WTC11 (cell line): ENCODE measurements around the gene GAL. TPM values are rescaled to one million over a fixed set of nuclear protein-coding genes. Genes with fewer than 3 reads are reported as not detected.

Experiments used
- ATAC-seq: fragments of 200-7000 bp; cut with Tn5 transposase; 2 replicates; pipeline ENCODE4 v1.10.0; 2021; ENCODE audit warnings: mild to moderate bottlenecking, moderate library complexity
- CTCF ChIA-PET: fragments of 300-600 bp; sonication (Branson Sonifier 250); formaldehyde crosslinking; loops from one replicate; lab custom pipeline; 2021; ENCODE audit warnings: antibody characterized with exemption; lab: Charles Lee
- POLR2A ChIA-PET: fragments of 350-600 bp; sonication (Branson Sonifier 250); formaldehyde crosslinking; loops from one replicate; lab custom pipeline; 2021; ENCODE audit warnings: antibody characterized with exemption; lab: Charles Lee
- DNase-seq: peaks from one replicate; pipeline ENCODE4 v3.0.0; 2021; ENCODE audit warnings: low spot score
- H3K27ac Mint-ChIP-seq: 2 replicates; pipeline ENCODE4 v1.8.0; 2021; ENCODE audit warnings: mixed read lengths
- H3K27me3 Mint-ChIP-seq: 2 replicates; pipeline ENCODE4 v1.8.0; 2021; ENCODE audit warnings: low read depth, mild to moderate bottlenecking, moderate library complexity, mixed read lengths
- H3K36me3 Mint-ChIP-seq: 2 replicates; pipeline ENCODE4 v1.8.0; 2021; ENCODE audit warnings: mixed read lengths
- H3K4me1 Mint-ChIP-seq: 2 replicates; pipeline ENCODE4 v1.8.0; 2022; ENCODE audit warnings: mixed read lengths
- H3K4me3 Mint-ChIP-seq: 2 replicates; pipeline ENCODE4 v1.8.0; 2021; ENCODE audit warnings: mild to moderate bottlenecking, moderate library complexity, mixed read lengths
- H3K9me3 Mint-ChIP-seq: 2 replicates; pipeline ENCODE4 v1.8.0; 2021; ENCODE audit warnings: mixed read lengths
- AFF4 ChIP-seq: sonication (generic); formaldehyde crosslinking; IDR thresholded peaks from 2 replicates; pipeline ENCODE4 v1.8.1; 2023; ENCODE audit warnings: mild to moderate bottlenecking, missing genetic modification reagents, borderline replicate concordance
- ATF1 ChIP-seq: sonication (generic); formaldehyde crosslinking; IDR thresholded peaks from 2 replicates; pipeline ENCODE4 v1.8.1; 2023; ENCODE audit warnings: mild to moderate bottlenecking, moderate library complexity, missing genetic modification reagents
- CREB1 ChIP-seq: sonication (generic); formaldehyde crosslinking; IDR thresholded peaks from 2 replicates; pipeline ENCODE4 v1.8.0; 2023; ENCODE audit warnings: mild to moderate bottlenecking, missing genetic modification reagents
- CREM ChIP-seq: sonication (generic); formaldehyde crosslinking; IDR thresholded peaks from 2 replicates; pipeline ENCODE4 v1.8.1; 2022; ENCODE audit warnings: mild to moderate bottlenecking, missing genetic modification reagents, moderate library complexity
- E2F1 ChIP-seq: sonication (generic); formaldehyde crosslinking; IDR thresholded peaks from 2 replicates; pipeline ENCODE4 v1.8.0; 2022; ENCODE audit warnings: mild to moderate bottlenecking, missing genetic modification reagents
- ESRRA ChIP-seq: sonication (generic); formaldehyde crosslinking; IDR thresholded peaks from 2 replicates; pipeline ENCODE4 v1.8.1; 2022; ENCODE audit warnings: mild to moderate bottlenecking, missing genetic modification reagents, borderline replicate concordance
- FOXJ3 ChIP-seq: sonication (generic); formaldehyde crosslinking; IDR thresholded peaks from 2 replicates; pipeline ENCODE4 v1.9.0; 2021; ENCODE audit warnings: missing genetic modification reagents, mild to moderate bottlenecking, borderline replicate concordance
- FOXK1 ChIP-seq: sonication (generic); formaldehyde crosslinking; IDR thresholded peaks from 2 replicates; pipeline ENCODE4 v1.8.0; 2022; ENCODE audit warnings: mild to moderate bottlenecking, moderate library complexity, missing genetic modification reagents
- FOXP4 ChIP-seq: sonication (generic); formaldehyde crosslinking; IDR thresholded peaks from 2 replicates; pipeline ENCODE4 v1.8.0; 2022; ENCODE audit warnings: mild to moderate bottlenecking, missing genetic modification reagents
- GABPB1 ChIP-seq: sonication (generic); formaldehyde crosslinking; IDR thresholded peaks from 2 replicates; pipeline ENCODE4 v1.8.1; 2023; ENCODE audit warnings: mild to moderate bottlenecking, missing genetic modification reagents
- IRF1 ChIP-seq: sonication (generic); formaldehyde crosslinking; IDR thresholded peaks from 2 replicates; pipeline ENCODE4 v1.8.0; 2023; ENCODE audit warnings: missing genetic modification reagents
- KAT7 ChIP-seq: sonication (generic); formaldehyde crosslinking; IDR thresholded peaks from 2 replicates; pipeline ENCODE4 v1.8.1; 2023; ENCODE audit warnings: missing genetic modification reagents, mild to moderate bottlenecking, borderline replicate concordance
- RELA ChIP-seq: sonication (generic); formaldehyde crosslinking; IDR thresholded peaks from 2 replicates; pipeline ENCODE4 v1.8.1; 2022; ENCODE audit warnings: missing genetic modification reagents, mild to moderate bottlenecking, borderline replicate concordance
- RORB ChIP-seq: fragments of 250-450 bp; sonication (Bioruptor Pico); IDR thresholded peaks from 2 replicates; pipeline ENCODE4 v1.9.0; 2021; ENCODE audit warnings: mild to moderate bottlenecking
- TEAD1 ChIP-seq: sonication (generic); formaldehyde crosslinking; IDR thresholded peaks from 2 replicates; pipeline ENCODE4 v1.8.0; 2022; ENCODE audit warnings: mild to moderate bottlenecking, missing genetic modification reagents
- USF2 ChIP-seq: sonication (generic); formaldehyde crosslinking; IDR thresholded peaks from 2 replicates; pipeline ENCODE4 v1.8.1; 2023; ENCODE audit warnings: mild to moderate bottlenecking, missing genetic modification reagents, moderate library complexity
- ZMAT4 ChIP-seq: fragments of 250-450 bp; sonication (Bioruptor Pico); IDR thresholded peaks from 2 replicates; pipeline ENCODE4 v1.9.0; 2021; ENCODE audit warnings: mild to moderate bottlenecking
- ZNF121 ChIP-seq: sonication (generic); formaldehyde crosslinking; IDR thresholded peaks from 2 replicates; pipeline ENCODE4 v1.8.0; 2023; ENCODE audit warnings: missing genetic modification reagents
- ZNF232 ChIP-seq: sonication (generic); formaldehyde crosslinking; IDR thresholded peaks from 2 replicates; pipeline ENCODE4 v1.8.0; 2022; ENCODE audit warnings: mild to moderate bottlenecking, missing genetic modification reagents
- ZNF281 ChIP-seq: sonication (generic); formaldehyde crosslinking; IDR thresholded peaks from 2 replicates; pipeline ENCODE4 v1.8.0; 2023; ENCODE audit warnings: mild to moderate bottlenecking, missing genetic modification reagents
- total RNA-seq: library from RNA; stranded (reverse); gene quantifications from 3 replicates; pipeline ENCODE4 v1.2.3, GENCODE V29; 2021

Gene GAL
- total RNA-seq, 1 experiment from 2014 or later: 102 TPM

GRCh38 chr11:68673306-68673945 lies 10.9 kb upstream of the GAL start:
- CTCF ChIA-PET: interaction anchor here (0.8 to 1.6 kb wide), 2 partner anchors 18 to 125 kb away, joined by 3 to 4 read pairs; no protein-coding TSS in a partner anchor
- Mint-ChIP-seq H3K4me1 (peaks cover 13% of the 10 kb centered on the region), H3K27ac (no peak overlapping the region), H3K36me3 (no peaks in the 10 kb centered on the region), H3K4me3 (no peak overlapping the region), H3K9me3 (peaks cover 4% of the 10 kb centered on the region; the same call in 1 of the 2 replicates), H3K27me3 (no peaks in the 10 kb centered on the region; the same call in 1 of the 2 replicates)
- no peak for DNase-seq
- POLR2A ChIA-PET: no interaction called here
- TF ChIP-seq ESRRA (CRISPR knock-in tag): no peak
- no peak for TF ChIP-seq KAT7 (CRISPR knock-in tag)
- TF ChIP-seq GABPB1 (CRISPR knock-in tag): no peak
- TF ChIP-seq CREB1 (CRISPR knock-in tag): no peak
- TF ChIP-seq FOXK1 (CRISPR knock-in tag): no peak
- no peak for TF ChIP-seq ZNF281 (CRISPR knock-in tag)
- TF ChIP-seq FOXP4 (CRISPR knock-in tag): no peak
- TF ChIP-seq ZNF121 (CRISPR knock-in tag): no peak
- no peak for TF ChIP-seq ZMAT4 (CRISPR knock-in tag)
- no peak for TF ChIP-seq AFF4 (CRISPR knock-in tag)
- no peak for TF ChIP-seq ZNF232 (CRISPR knock-in tag)
- no peak for TF ChIP-seq CREM (CRISPR knock-in tag)
- no peak for TF ChIP-seq FOXJ3
- TF ChIP-seq RELA (CRISPR knock-in tag): no peak
- no peak for TF ChIP-seq E2F1 (CRISPR knock-in tag)
- no peak for TF ChIP-seq RORB (CRISPR knock-in tag)
- TF ChIP-seq TEAD1 (CRISPR knock-in tag): no peak
- TF ChIP-seq ATF1 (CRISPR knock-in tag): no peak
- no peak for TF ChIP-seq USF2
- TF ChIP-seq IRF1 (CRISPR knock-in tag): no peak
- no peak for ATAC-seq
